ENCODE data around the gene TOMM22.

DNA sequence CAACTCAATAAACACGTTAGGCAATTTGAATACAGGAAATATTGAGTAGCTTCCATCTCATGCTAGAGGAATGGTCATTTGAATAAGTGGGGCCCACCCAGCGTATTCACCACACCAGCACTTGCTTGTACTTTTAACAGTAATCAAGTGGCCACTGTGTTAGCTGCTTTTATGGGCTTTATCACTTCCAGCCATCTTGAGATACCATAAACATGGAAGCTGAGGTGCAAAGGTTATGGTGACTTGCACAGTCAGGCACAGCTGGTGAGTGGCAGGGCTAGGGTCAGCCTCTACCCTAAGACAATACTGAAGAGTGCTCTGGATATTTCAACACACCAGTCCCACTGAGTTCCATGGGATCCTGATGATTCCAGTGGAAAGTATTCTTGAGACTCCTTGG lies 12.3 kb downstream of the TOMM22 start:
- no peak for TF ChIP-seq ZNF121 (CRISPR knock-in tag; IDR thresholded peaks at IDR 0.05)
- no peak for TF ChIP-seq FOXJ3 (CRISPR knock-in tag; IDR thresholded peaks at IDR 0.05; ENCODE audit: borderline replicate concordance)
- TF ChIP-seq, protein P1, sequence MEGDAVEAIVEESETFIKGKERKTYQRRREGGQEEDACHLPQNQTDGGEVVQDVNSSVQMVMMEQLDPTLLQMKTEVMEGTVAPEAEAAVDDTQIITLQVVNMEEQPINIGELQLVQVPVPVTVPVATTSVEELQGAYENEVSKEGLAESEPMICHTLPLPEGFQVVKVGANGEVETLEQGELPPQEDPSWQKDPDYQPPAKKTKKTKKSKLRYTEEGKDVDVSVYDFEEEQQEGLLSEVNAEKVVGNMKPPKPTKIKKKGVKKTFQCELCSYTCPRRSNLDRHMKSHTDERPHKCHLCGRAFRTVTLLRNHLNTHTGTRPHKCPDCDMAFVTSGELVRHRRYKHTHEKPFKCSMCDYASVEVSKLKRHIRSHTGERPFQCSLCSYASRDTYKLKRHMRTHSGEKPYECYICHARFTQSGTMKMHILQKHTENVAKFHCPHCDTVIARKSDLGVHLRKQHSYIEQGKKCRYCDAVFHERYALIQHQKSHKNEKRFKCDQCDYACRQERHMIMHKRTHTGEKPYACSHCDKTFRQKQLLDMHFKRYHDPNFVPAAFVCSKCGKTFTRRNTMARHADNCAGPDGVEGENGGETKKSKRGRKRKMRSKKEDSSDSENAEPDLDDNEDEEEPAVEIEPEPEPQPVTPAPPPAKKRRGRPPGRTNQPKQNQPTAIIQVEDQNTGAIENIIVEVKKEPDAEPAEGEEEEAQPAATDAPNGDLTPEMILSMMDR (IDR thresholded peaks at IDR 0.05) = no peak
- TF ChIP-seq, protein P2, sequence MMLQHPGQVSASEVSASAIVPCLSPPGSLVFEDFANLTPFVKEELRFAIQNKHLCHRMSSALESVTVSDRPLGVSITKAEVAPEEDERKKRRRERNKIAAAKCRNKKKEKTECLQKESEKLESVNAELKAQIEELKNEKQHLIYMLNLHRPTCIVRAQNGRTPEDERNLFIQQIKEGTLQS (CRISPR knock-in tag; conservative IDR thresholded peaks at IDR 0.05) = no peak
- no peak for TF ChIP-seq TCF7 (CRISPR knock-in tag; IDR thresholded peaks at IDR 0.05; ENCODE audit: low read depth)
- TF ChIP-seq, protein P3, sequence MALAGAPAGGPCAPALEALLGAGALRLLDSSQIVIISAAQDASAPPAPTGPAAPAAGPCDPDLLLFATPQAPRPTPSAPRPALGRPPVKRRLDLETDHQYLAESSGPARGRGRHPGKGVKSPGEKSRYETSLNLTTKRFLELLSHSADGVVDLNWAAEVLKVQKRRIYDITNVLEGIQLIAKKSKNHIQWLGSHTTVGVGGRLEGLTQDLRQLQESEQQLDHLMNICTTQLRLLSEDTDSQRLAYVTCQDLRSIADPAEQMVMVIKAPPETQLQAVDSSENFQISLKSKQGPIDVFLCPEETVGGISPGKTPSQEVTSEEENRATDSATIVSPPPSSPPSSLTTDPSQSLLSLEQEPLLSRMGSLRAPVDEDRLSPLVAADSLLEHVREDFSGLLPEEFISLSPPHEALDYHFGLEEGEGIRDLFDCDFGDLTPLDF (CRISPR knock-in tag; IDR thresholded peaks at IDR 0.05) = no peak
- TF ChIP-seq ETV6 (CRISPR knock-in tag; IDR thresholded peaks at IDR 0.05) = no peak
- TF ChIP-seq ATF1 (CRISPR knock-in tag; IDR thresholded peaks at IDR 0.05) = no peak
- TF ChIP-seq, protein P4, sequence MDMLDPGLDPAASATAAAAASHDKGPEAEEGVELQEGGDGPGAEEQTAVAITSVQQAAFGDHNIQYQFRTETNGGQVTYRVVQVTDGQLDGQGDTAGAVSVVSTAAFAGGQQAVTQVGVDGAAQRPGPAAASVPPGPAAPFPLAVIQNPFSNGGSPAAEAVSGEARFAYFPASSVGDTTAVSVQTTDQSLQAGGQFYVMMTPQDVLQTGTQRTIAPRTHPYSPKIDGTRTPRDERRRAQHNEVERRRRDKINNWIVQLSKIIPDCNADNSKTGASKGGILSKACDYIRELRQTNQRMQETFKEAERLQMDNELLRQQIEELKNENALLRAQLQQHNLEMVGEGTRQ (CRISPR knock-in tag; IDR thresholded peaks at IDR 0.05) = no peak
- TF ChIP-seq, protein P5, sequence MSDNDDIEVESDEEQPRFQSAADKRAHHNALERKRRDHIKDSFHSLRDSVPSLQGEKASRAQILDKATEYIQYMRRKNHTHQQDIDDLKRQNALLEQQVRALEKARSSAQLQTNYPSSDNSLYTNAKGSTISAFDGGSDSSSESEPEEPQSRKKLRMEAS (CRISPR knock-in tag; IDR thresholded peaks at IDR 0.05) = no peak
- no peak for TF ChIP-seq GABPB1 (CRISPR knock-in tag; IDR thresholded peaks at IDR 0.05)
- no peak for TF ChIP-seq NR2C2 (CRISPR knock-in tag; IDR thresholded peaks at IDR 0.05)
- no peak for TF ChIP-seq SP1 (CRISPR knock-in tag; conservative IDR thresholded peaks at IDR 0.05)
- no peak for TF ChIP-seq ESRRA (CRISPR knock-in tag; IDR thresholded peaks at IDR 0.05; ENCODE audit: borderline replicate concordance)

Data from WTC11 (cell line).